HG02885 (cell line): Measurements from ENCODE around the gene WDR76.
"Not testable (repeated sequence)": the region's sequence is repeated elsewhere in the genome, so short reads cannot be mapped to it uniquely, and the experiment has no call there.

ENCODE experiments used
- ATAC-seq: cut with Tn5 transposase; IDR thresholded peaks from one replicate; pipeline ENCODE4 v1.9.1; 2021; ENCODE audit warnings: mild to moderate bottlenecking; ENCODE audit not compliant: unreplicated experiment, poor library complexity

The WDR76 gene

DNA sequence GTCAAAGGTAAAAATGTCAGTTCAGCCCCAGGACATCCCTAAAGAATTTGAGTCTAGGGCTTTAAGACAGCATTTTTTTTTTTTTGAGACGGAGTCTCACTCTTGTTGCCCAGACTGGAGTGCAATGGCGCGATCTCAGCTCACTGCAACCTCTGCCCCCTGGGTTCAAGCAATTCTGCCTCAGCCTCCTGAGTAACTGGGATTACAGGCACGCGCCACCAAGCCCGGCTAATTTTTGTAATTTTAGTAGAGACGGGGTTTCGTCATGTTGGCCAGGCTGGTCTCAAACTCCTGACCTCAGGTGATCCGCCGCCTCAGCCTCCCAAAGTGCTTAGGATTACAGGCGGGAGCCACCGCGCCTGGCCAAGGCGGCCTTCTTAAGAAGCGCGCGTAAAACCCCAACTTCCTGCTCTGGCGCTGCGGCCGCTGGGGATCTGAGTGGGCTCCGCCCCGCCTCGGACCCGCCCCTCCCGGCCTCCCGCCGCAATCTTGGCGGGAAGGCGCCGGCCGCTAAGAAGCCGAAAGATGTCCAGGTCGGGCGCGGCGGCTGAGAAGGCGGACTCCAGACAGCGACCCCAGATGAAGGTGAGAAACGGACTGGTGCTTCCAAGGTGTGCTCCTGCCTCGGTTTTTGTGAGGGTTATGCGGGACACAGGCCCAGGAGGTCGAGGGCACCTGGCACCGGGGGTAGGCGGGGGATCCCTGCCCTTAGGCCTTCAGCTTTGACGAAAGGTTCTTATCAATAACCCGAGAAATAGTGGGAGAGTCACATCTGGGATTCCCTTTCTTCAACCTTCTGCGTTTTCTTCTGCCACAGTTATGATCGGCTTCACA lies at the start of gene WDR76:
WDR76 (plus strand) TSS at position 495 of the 834 bp plus-strand sequence; CDS start at position 526, 31 bp downstream.
- ATAC-seq: peak; percentile 70

DNA sequence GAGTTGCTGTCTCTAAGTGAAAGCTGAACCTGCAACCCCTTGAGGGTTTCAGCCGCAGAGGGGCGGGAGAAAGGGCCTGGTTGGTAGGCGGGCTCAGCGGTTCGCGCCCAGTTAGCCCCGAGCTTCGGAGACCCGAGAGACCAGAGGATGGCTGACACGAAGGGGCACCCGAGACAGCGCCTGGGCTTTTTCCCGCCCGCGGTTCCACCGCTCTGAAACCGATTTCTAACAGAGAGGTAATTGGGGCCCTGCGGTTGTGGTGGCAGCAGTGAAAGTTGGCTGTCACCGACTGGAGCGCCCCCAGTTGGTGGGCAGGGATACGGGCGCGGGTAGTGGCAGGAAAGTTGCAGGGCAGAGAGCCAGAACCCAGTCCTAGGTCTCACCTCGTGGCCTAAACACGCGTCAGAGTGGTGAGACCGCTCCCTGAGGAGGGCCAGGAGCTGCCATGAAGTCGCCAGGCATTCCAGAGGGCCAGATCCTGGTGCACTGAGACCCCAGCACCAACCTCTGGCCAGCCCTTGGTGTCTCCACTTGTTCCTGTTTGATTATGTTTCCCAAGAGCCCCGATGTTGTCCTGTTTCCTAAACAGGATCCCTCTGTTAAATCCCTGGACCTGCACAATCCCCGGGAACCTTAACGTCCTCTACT lies 49.4 kb upstream of the WDR76 start:
- ATAC-seq: peak; percentile 61

DNA sequence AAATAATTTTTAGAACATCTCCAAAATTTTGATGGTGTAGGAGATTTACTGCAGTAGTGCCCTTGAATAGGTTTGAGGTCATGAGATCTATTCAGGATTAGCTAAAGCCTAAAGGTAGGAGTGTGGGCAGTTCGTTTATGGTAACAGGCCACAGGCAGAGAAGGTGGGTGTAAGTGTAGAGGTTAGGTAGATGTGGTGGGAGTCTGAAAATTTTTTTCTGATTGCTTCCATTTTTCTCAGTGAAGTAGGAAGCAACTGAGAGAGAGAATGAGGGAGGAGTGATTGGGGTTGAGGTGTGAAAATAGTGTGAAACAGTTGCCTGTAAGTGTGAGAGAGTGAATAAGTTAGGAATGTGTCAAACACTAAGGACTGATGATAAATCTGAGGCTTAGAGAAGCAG lies 47.8 kb upstream of the WDR76 start:
- ATAC-seq: no peak

DNA sequence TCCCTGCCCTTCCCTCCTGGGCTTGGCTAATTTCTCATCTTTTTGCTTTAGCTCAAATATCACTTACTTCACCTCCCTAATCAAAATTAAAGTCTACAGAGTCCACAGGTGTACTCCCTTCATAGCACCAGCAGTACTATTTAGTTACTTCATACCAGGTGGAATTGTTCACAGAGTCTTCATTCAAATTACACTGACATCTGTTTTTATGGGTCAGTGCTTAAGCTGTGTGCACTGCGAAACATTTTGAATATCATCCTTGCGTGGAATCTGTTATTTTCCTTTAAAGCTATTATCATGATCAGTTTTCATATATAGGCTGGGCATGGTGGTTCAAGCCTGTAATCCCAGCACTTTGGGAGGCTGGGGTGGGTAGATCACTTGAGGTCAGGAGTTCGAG lies 37.4 kb upstream of the WDR76 start:
- ATAC-seq: no peak

DNA sequence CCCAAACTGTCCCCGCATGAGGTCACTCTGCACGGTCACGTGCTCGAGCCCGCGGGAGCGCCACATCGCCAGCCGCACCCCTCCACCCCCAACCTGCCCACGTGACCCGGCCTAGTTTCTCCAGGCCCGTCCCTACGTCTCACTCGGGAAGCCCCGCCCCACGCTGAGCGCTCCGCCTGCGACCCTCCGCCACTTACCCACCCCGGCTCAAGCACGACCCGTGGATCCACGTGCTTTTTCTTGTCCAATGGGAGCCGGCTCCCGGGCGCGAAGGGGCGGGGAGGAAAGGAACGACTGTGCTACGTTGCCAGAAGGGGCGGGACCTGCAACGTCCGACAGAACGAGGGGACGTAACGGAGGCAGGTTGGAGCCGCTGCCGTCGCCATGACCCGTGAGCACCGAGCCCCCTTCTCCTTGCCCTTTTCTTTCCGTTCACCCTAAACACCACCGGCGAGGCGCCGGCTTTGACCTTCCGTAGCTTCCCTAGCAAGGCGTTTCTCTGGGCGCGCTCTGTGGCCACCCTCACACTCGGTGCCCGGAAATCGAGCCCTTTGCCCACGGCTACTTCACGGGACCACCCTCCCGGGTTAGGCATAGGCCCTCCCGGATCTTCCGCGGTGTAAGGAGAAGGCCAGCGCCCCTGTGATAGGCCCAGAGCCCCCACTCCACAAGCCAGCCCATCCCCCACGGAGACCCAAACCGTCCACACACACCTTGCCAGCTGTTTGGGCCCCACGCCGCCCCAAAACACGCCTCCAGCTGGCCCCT lies 34.6 kb upstream of the WDR76 start, which contains the start of gene SERF2:
SERF2 (plus strand) TSS at position 328 of the 768 bp plus-strand sequence; CDS start at position 385, 57 bp downstream.
- peak; percentile 88 for ATAC-seq

DNA sequence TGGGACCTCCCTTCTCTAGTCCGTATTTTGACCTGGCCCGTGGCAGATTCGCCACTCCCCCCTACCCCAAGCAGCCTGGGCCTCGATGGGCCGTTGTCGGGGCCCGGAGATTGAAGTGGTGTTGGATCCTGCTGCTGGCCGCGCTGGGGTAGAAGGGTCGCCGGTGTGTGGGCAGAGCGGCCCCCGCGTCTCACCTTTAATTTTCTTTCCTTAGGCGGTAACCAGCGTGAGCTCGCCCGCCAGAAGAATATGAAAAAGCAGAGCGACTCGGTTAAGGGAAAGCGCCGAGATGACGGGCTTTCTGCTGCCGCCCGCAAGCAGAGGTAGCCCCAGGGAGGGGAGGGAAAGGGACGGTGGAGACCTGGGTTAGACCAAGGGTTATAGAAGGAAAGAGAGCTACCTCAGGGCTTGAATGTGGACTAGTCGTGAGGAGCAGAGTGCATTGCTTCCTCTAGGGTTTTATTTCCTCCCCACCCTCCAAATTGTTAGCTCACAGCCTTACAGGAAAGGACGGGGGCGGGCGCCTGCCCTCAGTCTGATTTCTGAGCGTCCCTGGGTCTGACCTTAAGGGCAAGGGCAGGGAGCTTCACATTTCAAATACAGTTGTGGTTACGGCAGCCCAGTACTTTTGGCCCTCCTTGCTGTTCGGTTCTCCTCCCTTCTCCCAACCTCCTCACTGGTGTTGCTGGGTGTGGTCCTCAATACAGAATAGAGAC lies 33.9 kb upstream of the WDR76 start:
- no peak for ATAC-seq

DNA sequence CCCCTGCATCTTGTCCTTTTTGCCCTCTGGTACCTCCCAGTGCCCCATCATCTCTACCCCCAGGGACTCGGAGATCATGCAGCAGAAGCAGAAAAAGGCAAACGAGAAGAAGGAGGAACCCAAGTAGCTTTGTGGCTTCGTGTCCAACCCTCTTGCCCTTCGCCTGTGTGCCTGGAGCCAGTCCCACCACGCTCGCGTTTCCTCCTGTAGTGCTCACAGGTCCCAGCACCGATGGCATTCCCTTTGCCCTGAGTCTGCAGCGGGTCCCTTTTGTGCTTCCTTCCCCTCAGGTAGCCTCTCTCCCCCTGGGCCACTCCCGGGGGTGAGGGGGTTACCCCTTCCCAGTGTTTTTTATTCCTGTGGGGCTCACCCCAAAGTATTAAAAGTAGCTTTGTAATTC lies 33.2 kb upstream of the WDR76 start:
- no peak for ATAC-seq

DNA sequence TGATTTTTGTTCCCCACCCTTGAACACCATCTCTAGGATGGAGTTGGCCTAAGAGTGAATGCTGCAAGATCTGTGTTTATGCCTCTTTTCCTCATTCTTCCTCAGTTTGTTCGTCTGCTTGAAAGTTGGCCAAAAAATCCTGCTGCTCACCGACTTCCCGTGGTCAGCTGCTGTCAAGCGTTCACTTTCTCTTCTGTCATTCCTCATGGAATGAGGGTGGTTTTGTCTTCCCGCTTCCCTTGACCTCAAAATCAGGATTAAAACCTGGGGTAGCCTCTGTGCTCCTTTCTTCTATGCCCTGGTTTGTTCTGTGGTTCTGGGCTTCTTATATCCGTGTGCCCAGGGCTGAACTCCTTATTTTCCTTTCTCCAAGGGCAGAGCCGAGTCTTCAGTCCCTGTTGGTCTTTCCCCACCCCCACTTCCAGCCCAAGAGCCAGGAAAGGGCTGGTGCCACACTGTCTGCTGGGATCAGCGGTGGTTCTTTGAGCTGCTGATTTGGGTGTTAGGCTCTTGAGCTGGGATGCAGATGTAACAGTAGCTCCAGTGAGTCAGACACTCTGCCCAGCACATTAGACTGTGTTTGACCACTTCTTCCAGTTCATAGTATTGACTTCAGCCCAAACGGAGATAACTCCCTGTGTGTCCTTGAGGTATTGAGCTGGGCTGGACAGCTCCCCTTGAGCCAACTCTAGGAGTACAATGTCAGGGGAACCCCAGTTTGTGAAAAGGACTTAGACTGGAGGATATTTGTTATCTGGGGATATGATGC lies 32.3 kb upstream of the WDR76 start:
- no peak for ATAC-seq

DNA sequence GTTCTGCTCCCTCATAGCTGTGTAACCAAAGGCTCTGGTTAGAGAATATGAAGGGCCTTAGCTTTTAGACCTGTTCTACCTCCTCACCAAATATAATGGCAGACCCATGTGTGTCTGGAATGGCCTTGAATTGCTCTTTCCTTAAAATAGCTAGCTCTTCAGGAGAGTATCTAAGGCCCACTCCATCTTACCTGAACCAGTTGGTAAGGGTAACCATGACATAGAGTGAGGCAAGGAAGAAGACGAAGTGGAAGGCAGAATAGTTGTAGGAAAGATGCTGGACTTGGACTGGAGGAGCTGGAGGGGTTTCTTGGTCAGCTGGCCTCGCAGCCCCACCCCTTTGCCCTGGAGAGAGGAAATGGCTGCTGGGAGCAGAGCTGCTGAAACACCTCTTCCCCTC lies 31.6 kb upstream of the WDR76 start:
- no peak for ATAC-seq

DNA sequence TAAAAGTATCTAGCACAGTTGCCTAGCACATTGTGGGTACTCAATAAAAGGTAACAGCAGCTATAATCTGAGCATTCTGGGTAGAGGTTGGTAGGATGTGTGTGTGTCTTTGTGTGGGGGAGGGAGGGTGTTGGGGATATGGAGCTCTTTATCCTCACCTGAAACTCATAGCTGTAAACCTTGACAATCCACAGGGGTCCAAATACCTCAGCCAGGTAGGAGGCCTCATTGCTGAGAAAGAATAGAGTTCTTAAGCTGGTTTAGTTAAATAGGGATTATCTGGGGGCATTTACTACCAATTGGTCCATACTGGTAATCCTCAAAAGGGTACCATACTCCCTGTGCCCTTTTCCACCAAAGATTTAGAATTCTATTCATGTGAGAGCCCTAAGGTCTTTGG lies 30.8 kb upstream of the WDR76 start:
- no peak for ATAC-seq

DNA sequence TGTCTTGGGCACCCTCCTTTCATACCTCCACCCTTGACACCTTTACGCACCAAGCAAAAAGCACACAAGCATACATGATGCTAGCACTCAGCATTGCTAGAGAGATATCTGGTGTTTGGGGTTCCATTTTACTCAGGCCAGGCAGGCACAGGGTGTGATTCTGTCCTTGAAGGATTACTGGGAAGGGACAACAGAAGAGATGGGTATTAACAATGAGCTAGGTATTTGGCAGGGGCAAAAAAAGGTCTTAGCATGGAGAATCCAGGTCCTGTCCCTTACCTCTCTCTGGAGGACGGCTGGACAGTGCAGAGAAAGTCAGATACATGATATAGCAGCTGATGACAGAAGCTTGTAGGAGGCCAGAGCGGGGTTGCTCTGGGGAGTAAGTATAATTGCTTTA lies 30.2 kb upstream of the WDR76 start:
- no peak for ATAC-seq

DNA sequence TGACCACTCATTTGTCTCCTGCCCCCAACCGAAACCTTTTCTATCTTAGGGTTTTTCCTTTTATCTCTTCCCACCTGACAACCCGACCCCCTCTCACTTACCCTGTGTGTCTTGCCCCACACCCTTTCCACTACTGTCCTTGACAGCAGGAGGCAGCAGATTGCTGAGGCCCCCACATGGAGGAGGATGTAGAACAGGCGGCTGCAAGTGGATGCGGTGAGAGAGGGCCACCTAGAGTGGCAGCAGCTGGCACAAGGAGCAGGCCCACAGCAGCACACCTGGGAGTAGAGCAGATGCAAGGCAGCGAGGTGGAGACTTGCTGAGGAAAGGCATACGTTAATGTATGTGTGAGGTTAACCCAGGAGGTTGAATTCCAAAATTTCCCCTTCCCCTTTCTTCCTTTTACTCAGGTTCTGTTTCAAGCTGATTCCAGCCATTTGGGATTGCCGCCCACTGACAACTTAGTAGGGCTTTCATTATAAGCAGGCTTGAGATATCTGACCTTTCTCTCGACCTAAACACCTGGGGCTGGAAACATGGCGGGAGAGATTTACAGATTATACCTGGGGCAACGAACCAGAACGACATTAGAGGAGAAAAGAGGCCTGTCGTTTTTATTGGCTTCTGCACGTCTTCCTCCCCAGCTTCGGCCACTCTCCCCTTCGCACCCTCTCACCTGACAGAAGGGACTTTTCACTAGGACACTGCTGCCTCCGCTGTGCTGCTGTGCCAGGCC lies 27.4 kb upstream of the WDR76 start:
- no peak for ATAC-seq

DNA sequence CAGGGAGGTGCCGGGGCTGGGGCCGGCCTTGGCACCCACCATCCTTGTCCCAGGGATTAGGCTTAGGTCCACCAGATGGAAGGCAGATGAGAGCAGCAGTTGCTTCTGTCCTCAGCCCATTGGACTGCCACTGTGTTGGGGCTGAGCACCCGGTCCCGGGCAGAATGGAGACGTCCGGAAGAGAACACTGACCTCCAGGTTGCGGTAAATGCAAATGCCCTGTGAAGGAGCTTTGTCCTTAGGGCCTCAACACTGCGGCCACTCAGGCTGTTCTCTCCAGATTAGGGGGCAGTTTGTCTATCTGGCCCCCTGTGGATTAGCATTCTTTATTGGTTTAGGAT lies 26.9 kb upstream of the WDR76 start, which contains the start of gene SERINC4:
SERINC4 (minus strand) TSS at position 276 of the 341 bp plus-strand sequence; CDS start at position 42, 234 bp downstream.
- no peak for ATAC-seq

DNA sequence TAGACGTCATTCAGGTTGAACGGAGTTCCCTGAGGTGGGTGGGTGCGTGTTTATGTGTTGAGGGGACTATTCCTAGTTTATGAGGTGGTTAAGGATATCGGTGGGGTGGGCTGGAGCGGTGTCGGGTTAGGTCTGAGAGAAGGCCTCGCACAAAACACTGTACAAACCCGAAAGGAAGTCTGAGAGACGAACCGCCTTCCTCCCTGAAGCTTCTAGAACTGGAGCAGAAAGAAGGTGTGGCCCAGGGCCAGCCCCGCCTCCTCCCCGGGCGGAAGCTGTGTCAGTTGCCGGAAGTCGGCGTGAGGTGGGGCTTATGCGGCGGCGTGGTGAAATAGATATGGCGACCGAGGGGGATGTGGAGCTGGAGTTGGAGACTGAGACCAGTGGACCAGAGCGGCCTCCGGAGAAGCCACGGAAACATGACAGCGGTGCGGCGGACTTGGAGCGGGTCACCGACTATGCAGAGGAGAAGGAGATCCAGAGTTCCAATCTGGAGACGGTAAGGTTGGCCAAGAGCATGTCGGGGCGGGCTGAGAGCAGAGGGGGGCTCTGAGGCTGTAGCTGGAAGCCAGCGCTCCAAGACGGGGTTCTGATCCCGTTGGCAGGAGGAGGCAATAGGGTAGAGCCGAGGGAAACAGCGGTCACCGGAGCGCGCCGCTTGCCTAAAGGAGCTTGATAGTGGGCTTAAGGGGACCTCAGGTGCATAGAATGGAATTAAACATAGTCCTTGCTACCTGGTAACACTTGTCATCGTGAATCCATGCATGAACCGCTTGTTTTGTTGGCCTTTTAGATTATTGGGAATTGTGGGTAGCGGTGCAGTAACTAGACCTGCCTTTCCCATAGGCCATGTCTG lies 26.3 kb upstream of the WDR76 start, which contains the start of gene HYPK:
HYPK (plus strand) TSS at position 314 of the 856 bp plus-strand sequence; CDS start at position 338, 24 bp downstream.
- peak; percentile 91 for ATAC-seq

DNA sequence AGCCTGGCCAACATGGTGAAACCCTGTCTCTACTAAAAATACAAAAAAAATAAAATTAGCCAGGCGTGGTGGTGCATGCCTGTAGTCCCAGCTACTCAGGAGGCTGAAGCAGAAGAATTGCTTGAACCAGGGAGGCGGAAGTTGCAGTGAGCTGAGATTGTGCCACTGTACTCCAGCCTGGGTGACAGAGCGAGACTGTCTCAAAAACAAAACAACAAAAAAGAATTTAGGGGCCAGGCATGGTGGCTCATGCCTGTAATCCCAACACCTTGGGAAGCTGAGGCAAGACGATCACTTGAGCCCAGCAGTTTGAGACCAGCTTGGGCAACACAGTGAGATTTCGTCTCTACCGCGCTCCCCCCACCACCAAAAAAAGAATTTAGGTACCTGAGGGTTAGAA lies 24.1 kb upstream of the WDR76 start:
- not testable (repeated sequence) for ATAC-seq

DNA sequence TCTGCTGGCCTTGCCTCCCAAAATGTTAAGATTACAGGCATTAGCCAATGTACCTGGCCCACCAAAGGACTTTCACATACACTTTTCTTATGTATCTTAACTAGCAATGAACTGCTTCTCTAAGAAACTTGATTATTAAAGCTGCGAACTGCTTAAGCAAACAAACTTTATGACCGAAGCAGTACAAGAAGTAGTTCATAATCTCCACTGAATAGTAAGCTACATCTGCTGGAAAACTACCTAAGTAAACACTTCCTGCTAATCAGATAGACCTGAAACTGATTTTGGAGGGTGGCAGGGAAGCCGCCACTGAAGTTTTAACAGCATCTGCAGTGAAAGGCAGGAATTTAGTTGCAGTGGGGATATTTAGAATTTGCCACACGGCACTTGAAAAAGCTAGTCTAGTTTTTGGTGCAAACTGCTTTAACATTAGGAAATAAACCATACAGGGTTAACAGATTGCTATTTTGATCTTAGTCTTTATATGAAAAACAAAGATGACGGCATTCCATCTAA lies 18.3 kb upstream of the WDR76 start:
- no peak for ATAC-seq

DNA sequence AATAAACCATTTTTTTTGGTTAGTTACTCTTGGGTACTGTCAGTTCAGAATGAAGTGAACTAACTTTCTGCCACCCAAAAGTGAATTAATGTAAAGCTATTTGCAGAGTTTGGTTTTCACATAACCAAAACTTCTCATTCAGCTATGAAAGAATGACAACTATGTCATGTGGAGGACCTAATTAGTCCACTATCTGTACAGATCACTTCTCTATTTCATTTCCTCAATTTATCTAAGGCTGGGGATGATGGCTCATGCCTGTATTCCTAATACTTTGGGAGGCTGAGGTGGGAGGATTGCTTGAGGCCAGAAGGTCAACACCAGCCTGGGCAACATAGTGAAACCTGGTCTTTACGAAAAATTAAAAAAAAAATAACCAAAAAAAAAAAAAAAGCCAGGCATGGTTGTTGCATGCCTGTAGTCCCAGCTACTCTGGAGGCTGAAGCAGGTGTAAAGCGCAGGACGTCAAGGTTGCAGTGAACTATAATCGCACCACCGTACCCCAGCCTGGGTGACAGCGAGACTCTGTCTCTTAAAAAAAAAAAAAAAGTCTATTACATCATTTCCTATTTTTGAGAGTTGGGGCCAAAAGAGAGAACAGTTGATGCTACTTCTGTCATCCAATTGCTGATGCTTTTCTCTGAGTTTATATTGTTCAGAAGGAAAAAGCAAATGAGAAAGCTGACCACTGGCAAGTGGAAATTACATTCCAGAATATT lies 17.7 kb upstream of the WDR76 start:
- peak; percentile 79 for ATAC-seq
